ENCODE data around the gene LPCAT4.

- TF ChIP-seq, protein P1, sequence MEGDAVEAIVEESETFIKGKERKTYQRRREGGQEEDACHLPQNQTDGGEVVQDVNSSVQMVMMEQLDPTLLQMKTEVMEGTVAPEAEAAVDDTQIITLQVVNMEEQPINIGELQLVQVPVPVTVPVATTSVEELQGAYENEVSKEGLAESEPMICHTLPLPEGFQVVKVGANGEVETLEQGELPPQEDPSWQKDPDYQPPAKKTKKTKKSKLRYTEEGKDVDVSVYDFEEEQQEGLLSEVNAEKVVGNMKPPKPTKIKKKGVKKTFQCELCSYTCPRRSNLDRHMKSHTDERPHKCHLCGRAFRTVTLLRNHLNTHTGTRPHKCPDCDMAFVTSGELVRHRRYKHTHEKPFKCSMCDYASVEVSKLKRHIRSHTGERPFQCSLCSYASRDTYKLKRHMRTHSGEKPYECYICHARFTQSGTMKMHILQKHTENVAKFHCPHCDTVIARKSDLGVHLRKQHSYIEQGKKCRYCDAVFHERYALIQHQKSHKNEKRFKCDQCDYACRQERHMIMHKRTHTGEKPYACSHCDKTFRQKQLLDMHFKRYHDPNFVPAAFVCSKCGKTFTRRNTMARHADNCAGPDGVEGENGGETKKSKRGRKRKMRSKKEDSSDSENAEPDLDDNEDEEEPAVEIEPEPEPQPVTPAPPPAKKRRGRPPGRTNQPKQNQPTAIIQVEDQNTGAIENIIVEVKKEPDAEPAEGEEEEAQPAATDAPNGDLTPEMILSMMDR (IDR thresholded peaks at IDR 0.05) = no peak
- TF ChIP-seq POLR2AphosphoS5 (IDR thresholded peaks at IDR 0.05; ENCODE audit: low read depth, low read length) (no peak), JUND (IDR thresholded peaks at IDR 0.05) (no peak), RAD21 (IDR thresholded peaks at IDR 0.05; ENCODE audit: low read length) (no peak), TCF12 (IDR thresholded peaks at IDR 0.05) (no peak)
- TF ChIP-seq, protein P2, sequence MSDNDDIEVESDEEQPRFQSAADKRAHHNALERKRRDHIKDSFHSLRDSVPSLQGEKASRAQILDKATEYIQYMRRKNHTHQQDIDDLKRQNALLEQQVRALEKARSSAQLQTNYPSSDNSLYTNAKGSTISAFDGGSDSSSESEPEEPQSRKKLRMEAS (IDR thresholded peaks at IDR 0.05; ENCODE audit: low read depth) = no peak
- TF ChIP-seq, protein P3, sequence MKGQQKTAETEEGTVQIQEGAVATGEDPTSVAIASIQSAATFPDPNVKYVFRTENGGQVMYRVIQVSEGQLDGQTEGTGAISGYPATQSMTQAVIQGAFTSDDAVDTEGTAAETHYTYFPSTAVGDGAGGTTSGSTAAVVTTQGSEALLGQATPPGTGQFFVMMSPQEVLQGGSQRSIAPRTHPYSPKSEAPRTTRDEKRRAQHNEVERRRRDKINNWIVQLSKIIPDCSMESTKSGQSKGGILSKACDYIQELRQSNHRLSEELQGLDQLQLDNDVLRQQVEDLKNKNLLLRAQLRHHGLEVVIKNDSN (IDR thresholded peaks at IDR 0.05; ENCODE audit: borderline replicate concordance, low read depth) = no peak
These were observed 18.2 kb downstream of the LPCAT4 start for GRCh38 chr15:34348735-34349300.

Measured in SK-N-SH (cell line).